ENCODE measurements around the gene RPL27A. TPM values are rescaled to one million over a fixed set of nuclear protein-coding genes. Genes with fewer than 3 reads are reported as not detected.
A peak's percentile ranks its signal among the peaks of the same experiment; 100 is the strongest.

The RPL27A gene
- total RNA-seq, 2 donors from 2014 or later, result 577 to 727 TPM

GRCh38 chr11:8714622-8715225 lies 32.1 kb downstream of the RPL27A start:
- intact Hi-C loops (cut with DNase I), result loop anchor here in 1 of 2 donors (5.0 kb wide), 1 partner anchor 63 kb away; no protein-coding TSS in a partner anchor
- ATAC-seq, result no peak
- no peak for DNase-seq

GRCh38 chr11:8715501-8715900 lies 32.9 kb downstream of the RPL27A start:
- intact Hi-C loops (cut with DNase I), result loop anchor here in 1 of 2 donors (5.0 kb wide), 1 partner anchor 62 kb away; no protein-coding TSS in a partner anchor
- DNase-seq, result peak; percentile 51
- ATAC-seq, result peak in 1 of 2 donors; percentile 20

DNA sequence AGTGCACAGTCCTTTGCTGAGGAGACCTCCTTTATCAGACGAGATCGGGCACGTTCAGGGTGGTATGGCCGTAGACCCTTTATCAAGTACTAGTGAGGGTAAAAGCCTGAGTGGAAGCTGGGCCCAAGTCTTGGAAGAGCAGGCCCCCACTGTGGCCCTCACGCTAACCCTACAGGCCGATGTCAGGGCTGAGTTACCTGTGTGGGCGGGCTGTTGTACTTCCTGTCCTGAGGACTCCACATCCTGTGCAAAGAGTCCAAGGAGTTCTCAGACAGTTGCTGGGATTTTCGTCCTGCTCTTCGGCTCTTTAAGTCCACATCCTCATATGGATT lies 34.9 kb downstream of the RPL27A start:
- DNase-seq, result no peak
- intact Hi-C loops (cut with DNase I), result loop anchor here in 1 of 2 donors (5.0 kb wide), 1 partner anchor 60 kb away; no protein-coding TSS in a partner anchor
- ATAC-seq, result no peak

GRCh38 chr11:8717876-8718753 lies 35.5 kb downstream of the RPL27A start:
- ATAC-seq (peak; percentile 61 to 72), DNase-seq (peak; percentile 59)
- intact Hi-C loops (cut with DNase I), result loop anchor here in 1 of 2 donors (5.0 kb wide), 1 partner anchor 59 kb away; no protein-coding TSS in a partner anchor

DNA sequence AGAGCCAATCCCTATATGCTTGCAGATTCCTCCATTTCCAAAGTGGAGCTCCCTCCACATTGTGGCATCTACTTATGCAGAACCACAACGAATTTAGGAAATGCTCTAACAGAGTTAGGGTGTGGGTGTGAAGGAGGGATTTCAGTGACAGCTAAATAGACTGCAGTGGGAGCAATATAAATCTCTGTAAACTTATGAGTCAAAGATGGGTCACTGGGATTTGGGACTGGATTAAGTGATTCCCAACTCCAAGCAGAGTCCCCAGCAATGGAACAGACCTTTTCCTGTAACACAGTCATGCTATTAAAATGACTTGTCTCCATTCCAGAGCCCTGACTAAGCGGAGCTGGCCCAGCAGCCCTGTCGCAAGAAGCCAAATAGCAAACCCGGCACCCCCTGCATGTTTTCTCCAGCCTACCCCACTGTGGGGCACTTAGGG lies 36.6 kb downstream of the RPL27A start:
- intact Hi-C loops (cut with DNase I), result loop anchor here in 1 of 2 donors (5.0 kb wide), 1 partner anchor 58 kb away; no protein-coding TSS in a partner anchor

GRCh38 chr11:8719721-8720120 lies 37.1 kb downstream of the RPL27A start:
- ATAC-seq (peak; percentile 2 to 10), DNase-seq (no peak)
- intact Hi-C loops (cut with DNase I), result loop anchor here in 1 of 2 donors (5.0 kb wide), 1 partner anchor 58 kb away; no protein-coding TSS in a partner anchor

More for the DNA sequence above, 36.6 kb downstream of the RPL27A start:
- ATAC-seq, result peak; percentile 48 to 82
- DNase-seq, result peak; percentile 67

DNA sequence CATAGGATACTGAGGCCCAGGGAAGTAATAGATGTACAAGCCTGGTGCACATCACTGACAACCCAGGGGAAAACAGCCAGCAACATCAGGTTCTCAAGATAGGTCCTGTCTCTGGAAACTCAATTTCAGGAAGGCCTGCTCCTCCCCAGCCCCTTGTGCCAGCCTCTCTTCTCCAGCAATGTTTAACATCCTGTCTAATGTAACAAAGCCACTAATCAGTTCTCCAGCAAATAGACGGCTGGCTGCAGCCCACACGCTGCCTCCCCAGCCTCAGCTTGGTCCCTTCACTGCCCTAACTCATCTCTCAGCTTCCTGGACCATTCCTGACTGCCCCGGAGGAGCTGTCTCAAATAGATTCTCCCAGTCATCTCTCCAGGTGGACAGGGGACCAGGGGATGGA lies 37.8 kb downstream of the RPL27A start:
- DNase-seq, result no peak
- intact Hi-C loops (cut with DNase I), result no loop called here
- no peak for ATAC-seq

- intact Hi-C loops (cut with DNase I), result no loop called here
- ATAC-seq (no peak), DNase-seq (no peak)
Measured at GRCh38 chr11:8720868-8721608, 38.4 kb downstream of the RPL27A start.

DNA sequence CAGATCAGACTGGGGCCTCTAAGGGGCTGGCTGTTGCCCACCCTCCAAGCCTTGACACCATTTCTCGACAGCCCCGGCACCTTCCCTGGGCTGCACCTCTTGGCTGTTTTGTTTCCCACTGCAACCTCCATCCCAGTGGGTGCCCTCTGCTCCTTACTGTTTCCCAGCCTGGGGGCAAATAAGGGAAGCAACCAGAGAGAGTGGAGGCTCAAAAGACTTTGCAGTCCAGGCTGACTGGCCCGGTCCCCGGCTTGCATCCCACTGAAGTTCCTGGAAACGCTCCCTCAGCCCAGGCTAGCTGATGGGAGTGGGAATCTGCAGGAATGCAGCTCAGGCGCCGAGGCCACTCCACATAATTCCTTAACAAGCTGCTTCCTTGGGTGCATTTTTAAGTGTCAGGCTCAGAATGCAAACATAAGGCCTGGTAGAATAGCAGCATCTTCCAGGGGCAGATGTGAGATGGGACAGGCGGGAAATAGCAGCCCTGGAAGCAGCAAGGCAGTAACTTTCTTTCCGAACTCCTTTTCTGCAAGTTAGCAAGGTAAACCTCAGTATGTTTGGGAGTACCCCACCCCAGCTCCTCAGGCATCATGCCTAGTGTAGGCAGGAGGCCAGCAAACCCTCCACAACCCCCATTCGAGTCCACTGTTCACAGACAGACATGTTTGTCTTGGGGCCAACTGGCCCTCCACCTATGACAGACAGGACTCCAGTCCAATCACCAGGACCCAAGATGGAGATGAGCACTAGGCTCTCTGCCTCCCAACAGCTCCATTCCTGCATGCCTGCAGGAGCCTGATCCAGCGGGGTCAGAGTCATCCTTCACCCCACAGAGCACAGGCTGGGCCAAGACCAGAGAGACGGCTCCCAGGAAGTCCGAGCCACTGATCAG lies 39.3 kb downstream of the RPL27A start:
- DNase-seq, result no peak
- intact Hi-C loops (cut with DNase I), result no loop called here
- ATAC-seq, result peak in 1 of 2 donors; percentile 5

- intact Hi-C loops (cut with DNase I), result no loop called here
- DNase-seq, result no peak
- no peak for ATAC-seq
Measured at GRCh38 chr11:8722809-8723208, 40.2 kb downstream of the RPL27A start.

- intact Hi-C loops (cut with DNase I), result no loop called here
- ATAC-seq, result no peak
- DNase-seq, result no peak
Measured at GRCh38 chr11:8723711-8724110, 41.1 kb downstream of the RPL27A start.

GRCh38 chr11:8724682-8725081 lies 42.1 kb downstream of the RPL27A start:
- no peak for DNase-seq
- intact Hi-C loops (cut with DNase I), result no loop called here
- no peak for ATAC-seq

GRCh38 chr11:8726395-8726794 lies 43.8 kb downstream of the RPL27A start:
- intact Hi-C loops (cut with DNase I), result no loop called here
- ATAC-seq (no peak), DNase-seq (no peak)

DNA sequence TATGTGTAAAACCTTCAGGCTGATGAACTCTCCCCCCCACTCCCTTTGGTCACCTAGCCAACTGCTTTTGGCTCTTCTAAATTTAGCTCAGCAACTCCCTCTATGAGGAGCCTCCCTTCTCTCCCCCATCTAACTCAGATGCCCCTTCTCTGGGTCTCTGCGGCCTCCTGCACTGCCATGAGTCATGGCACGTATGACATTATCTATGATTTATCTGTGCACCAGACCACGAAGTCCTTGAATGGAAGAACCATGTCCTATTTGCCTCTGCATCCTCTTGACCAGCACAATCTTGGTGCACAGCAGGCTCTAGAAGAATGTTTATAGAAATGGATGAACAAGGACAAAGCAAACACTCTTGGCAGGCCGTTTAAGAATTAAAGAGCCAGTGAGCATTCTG lies 46.0 kb downstream of the RPL27A start:
- intact Hi-C loops (cut with DNase I), result no loop called here
- ATAC-seq (peak in 1 of 2 donors; percentile 36), DNase-seq (no peak)

GRCh38 chr11:8729067-8729466 lies 46.5 kb downstream of the RPL27A start:
- intact Hi-C loops (cut with DNase I), result no loop called here
- no peak for ATAC-seq
- no peak for DNase-seq

- intact Hi-C loops (cut with DNase I), result no loop called here
- ATAC-seq, result no peak
- no peak for DNase-seq
Measured at GRCh38 chr11:8729837-8730696, 47.5 kb downstream of the RPL27A start.

DNA sequence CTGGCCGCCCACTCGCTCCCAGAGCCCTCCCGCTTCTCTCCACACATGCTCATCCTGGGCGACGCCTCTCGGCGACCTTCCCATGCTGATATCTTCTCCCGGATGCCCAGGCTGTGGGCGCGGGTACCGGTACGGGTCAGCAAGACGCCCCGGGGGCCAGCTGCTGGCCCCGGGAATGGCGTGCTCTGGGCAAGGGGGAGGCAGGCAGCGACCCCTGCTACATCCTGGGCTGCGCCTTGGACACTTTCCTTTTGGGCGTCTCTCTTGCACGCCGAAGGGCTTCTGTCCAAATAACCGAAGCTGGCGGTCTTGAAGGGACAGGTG lies 48.1 kb downstream of the RPL27A start:
- intact Hi-C loops (cut with DNase I), result no loop called here

More for the DNA sequence above, 48.1 kb downstream of the RPL27A start:
- DNase-seq (no peak), ATAC-seq (no peak)

All from left cardiac atrium (tissue), 4 donors.